ENCODE measurements around the gene C12orf43. TPM values are rescaled to one million over a fixed set of nuclear protein-coding genes. Genes with fewer than 3 reads are reported as not detected.

Gene C12orf43
- total RNA-seq, 1 experiment from 2014 or later, result 14.8 TPM

DNA sequence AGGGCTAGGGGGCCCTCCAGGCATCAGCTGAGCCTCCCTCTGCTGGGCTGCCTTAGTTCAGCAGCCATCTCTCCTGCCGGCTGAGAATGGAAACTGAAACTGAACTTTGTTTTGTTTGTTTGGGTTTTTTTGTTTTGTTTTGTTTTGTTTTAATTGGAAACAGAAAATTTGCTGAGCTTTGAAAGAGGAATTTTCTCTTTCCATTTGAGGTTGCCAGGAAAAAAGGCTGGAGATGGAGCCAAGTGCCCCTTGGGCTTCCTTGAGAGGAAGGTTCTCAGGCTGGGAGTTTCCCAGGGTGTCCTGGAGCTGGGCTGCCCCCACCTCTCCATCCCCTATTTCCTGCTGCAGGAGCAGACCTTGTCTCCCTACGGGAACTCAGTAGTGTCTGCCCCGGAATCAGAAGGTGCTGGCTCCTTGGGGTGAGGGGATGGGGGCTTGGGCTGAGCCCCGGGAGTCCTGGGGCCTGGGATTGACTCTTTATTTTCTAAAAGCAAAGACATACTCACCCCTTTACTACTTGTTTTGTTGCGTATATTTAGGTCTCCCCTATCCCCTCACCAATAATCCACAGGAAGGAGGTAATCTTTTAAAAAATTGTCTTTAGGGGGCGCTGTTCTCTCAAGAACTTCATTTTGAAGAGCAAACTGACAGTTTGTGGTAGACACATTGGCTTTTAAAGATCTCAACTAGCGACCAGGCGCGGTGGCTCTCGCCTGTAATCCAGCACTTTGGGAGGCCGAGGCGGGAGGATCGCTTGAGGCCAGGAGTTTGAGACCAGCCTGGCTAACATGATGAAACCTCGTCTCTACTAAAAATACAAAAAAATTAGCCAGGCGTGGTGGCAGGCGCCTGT lies 44.1 kb upstream of the C12orf43 start:
- Histone ChIP-seq H3K4me1 (replicated peaks; ENCODE audit: insufficient read depth) (0 out of 2 replicates have a peak, but pooled peaks cover 3% of the 10 kb centered on the region), H4K20me1 (ENCODE audit: insufficient read depth) (no peaks in the 10 kb centered on the region), H3F3A (ENCODE audit: insufficient read depth, low read depth) (no peaks in the 10 kb centered on the region; the same call in 1 of the 2 replicates), H3K27me3 (ENCODE audit: insufficient read depth, low read depth) (no peaks in the 10 kb centered on the region), H2AFZ (peak overlapping the region; percentile 73), H3K9me3 (ENCODE audit: insufficient read depth, low read depth) (no peaks in the 10 kb centered on the region), H3K4me3 (no peak overlapping the region; the same call in 1 of the 2 replicates), H3K4me2 (peak overlapping the region; percentile 61), H3K27ac (no peak overlapping the region), H3K9me2 (ENCODE audit: insufficient read depth) (no peaks in the 10 kb centered on the region), H3K79me2 (ENCODE audit: low read depth) (no peaks in the 10 kb centered on the region), H3K36me3 (ENCODE audit: low read depth) (no peaks in the 10 kb centered on the region)
- BruUV-seq (replicated peaks), result no TSS peak
- CTCF ChIA-PET, result interaction anchor here (0.6 to 1.4 kb wide), 13 partner anchors 12 to 383 kb away, joined by 3 to 6 read pairs (median 3); no protein-coding TSS in a partner anchor
- intact Hi-C loops (cut with micrococcal nuclease; ENCODE audit: unreplicated experiment), result loop anchor here (1.0 to 10.0 kb wide), 6 partner anchors 50 to 624 kb away; no protein-coding TSS in a partner anchor
- POLR2A ChIA-PET (ENCODE audit: unreplicated experiment), result interaction anchor here (0.6 to 0.7 kb wide), 3 partner anchors 36 to 340 kb away, joined by 3 to 7 read pairs (median 6); no protein-coding TSS in a partner anchor
- peak in 1 of 2 experiments; percentile 54 for DNase-seq
- TF ChIP-seq CTCF (conservative IDR thresholded peaks at IDR 0.05) (peak; percentile 75), EZH2 (IDR thresholded peaks at IDR 0.05; ENCODE audit: low read depth) (no peak)

DNA sequence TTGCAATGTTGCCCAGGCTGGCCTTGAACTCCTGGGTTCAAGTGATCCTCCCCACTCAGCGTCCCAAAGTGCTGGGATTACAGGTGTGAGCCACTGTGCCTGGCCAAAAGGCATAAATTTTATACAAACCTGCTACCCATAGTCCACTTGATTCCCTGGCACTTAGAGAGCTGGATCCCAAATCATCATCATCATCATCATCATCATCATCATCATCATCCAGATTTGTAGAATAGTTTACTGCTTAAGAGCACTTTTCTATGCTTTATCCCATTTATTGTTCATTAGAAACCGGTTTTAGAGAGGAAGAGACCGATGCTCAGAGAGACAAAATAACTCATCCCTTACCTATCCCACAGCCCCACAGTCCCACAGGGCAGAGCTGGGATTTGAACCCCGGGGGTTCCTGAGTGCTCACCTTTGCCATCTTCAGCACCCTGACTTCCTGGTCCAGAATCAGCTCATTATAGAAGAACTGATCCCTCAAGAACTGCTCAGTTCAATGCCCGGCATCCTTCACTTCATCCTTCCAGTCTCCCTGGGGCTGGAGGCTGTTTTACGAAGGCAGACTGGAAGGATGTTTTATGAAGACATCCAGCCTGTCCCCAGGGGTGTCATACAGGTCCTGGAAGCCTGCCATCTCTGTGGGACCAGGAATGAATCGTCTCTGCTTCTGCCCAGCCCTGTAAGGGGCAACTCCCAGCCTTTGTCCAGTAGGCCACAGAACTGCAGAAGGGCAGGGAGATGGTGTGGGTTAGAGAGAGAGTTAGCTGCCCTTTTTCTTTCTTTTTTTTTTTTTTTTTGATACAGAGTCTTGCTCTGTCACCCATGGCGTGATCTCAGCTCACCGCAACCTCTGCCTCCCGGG lies 43.0 kb upstream of the C12orf43 start:
- Histone ChIP-seq H3K9me3 (ENCODE audit: insufficient read depth, low read depth) (no peaks in the 10 kb centered on the region), H4K20me1 (ENCODE audit: insufficient read depth) (no peaks in the 10 kb centered on the region), H3K4me1 (replicated peaks; ENCODE audit: insufficient read depth) (0 out of 2 replicates have a peak, but pooled peaks cover 3% of the 10 kb centered on the region), H3K27ac (no peak overlapping the region), H3K4me3 (no peak overlapping the region), H3F3A (ENCODE audit: insufficient read depth, low read depth) (no peaks in the 10 kb centered on the region), H3K79me2 (ENCODE audit: low read depth) (no peaks in the 10 kb centered on the region), H2AFZ (no peak overlapping the region), H3K4me2 (no peak overlapping the region), H3K9me2 (ENCODE audit: insufficient read depth) (no peaks in the 10 kb centered on the region), H3K27me3 (ENCODE audit: insufficient read depth, low read depth) (no peaks in the 10 kb centered on the region), H3K36me3 (ENCODE audit: low read depth) (no peaks in the 10 kb centered on the region)
- ChIA-PET POLR2A (ENCODE audit: unreplicated experiment) (interaction anchor here (0.6 kb wide), 1 partner anchor 37 kb away, joined by 7 read pairs; no protein-coding TSS in a partner anchor), CTCF (interaction anchor here (0.6 to 1.4 kb wide), 9 partner anchors 11 to 444 kb away, joined by 3 to 6 read pairs (median 4); no protein-coding TSS in a partner anchor)
- TF ChIP-seq CTCF (conservative IDR thresholded peaks at IDR 0.05) (no peak), EZH2 (IDR thresholded peaks at IDR 0.05; ENCODE audit: low read depth) (no peak)
- intact Hi-C loops (cut with micrococcal nuclease; ENCODE audit: unreplicated experiment), result no loop called here
- DNase-seq, result no peak
- BruUV-seq (replicated peaks), result no TSS peak

DNA sequence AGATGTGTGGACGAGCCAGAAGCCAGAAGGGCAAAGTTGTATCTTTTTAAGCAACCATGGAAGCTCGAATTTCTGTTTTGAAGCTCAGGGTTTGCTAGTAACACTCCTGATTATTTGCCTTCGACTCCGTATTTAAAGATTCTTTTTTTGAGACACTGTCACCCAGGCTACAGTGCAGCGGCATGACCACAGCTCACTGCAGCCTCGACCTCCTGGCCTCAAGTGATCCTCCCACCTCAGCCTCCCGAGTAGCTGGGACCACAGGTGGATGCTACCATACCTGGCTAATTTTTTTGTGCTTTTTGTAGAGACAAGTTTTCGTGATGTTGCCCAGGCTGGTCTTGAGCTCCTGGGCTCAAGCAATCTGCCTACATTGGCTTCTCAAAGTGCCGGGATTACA lies 41.5 kb upstream of the C12orf43 start:
- no TSS peak for BruUV-seq (replicated peaks)
- Histone ChIP-seq H3K27me3 (ENCODE audit: insufficient read depth, low read depth) (no peaks in the 10 kb centered on the region), H3F3A (ENCODE audit: insufficient read depth, low read depth) (no peaks in the 10 kb centered on the region), H3K36me3 (ENCODE audit: low read depth) (no peaks in the 10 kb centered on the region), H4K20me1 (ENCODE audit: insufficient read depth) (no peaks in the 10 kb centered on the region), H3K4me3 (no peak overlapping the region), H3K9me3 (ENCODE audit: insufficient read depth, low read depth) (no peaks in the 10 kb centered on the region), H3K4me1 (replicated peaks; ENCODE audit: insufficient read depth) (0 out of 2 replicates have a peak, but pooled peaks cover 3% of the 10 kb centered on the region), H3K79me2 (ENCODE audit: low read depth) (no peaks in the 10 kb centered on the region), H3K27ac (no peak overlapping the region), H3K9me2 (ENCODE audit: insufficient read depth) (no peaks in the 10 kb centered on the region), H2AFZ (no peak overlapping the region), H3K4me2 (no peak overlapping the region)
- DNase-seq, result no peak
- POLR2A ChIA-PET (ENCODE audit: unreplicated experiment), result no interaction called here
- TF ChIP-seq EZH2 (IDR thresholded peaks at IDR 0.05; ENCODE audit: low read depth) (no peak), CTCF (conservative IDR thresholded peaks at IDR 0.05) (no peak)
- intact Hi-C loops (cut with micrococcal nuclease; ENCODE audit: unreplicated experiment), result no loop called here
- CTCF ChIA-PET, result interaction anchor here (0.6 kb wide), 1 partner anchor 238 kb away, joined by 4 read pairs; the partner anchor contains the start of gene CAMKK2
